ENCODE data around the gene BAIAP3. TPM values are rescaled to one million over a fixed set of nuclear protein-coding genes. Genes with fewer than 3 reads are reported as not detected.

BAIAP3 gene
- total and polyA plus RNA-seq, 2 experiments from 2014 or later = 5.2 to 13.0 TPM

DNA sequence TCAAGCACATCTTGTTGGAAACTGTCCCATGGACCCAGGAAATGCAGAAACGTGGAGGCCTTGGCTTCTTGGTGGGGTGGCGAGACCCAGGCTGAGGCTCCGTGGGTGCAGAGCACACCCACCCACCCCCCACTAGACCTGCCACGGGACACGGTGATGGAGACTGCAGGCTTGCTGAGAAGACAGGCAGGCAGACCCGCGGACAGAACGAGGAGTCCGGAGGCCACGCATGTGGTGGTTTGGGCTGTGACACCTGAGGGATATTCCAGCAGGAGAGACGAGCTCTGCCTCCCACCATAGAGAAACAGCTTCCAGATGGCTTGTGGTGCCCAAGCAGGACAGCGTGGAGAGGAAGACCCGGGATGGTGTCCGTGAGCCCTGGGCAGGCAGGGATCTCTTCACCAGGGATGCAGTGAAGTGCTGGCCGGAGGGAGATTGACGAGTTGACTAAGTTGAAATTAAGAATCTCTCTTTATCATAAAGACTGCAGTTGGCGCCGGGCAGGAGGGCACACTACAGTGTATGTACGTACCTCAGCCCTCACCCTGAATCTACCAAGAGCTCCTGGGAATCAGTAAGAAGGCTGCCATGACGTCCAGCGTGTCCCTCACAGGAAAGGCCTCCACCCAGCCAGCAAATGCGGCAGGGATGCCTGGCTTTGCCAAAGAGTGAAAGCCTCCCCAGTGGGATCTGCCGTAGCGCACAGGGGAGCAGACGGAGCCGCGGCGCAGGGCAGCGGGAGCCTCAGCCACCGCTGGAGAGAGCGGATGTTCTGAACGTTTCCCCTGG lies 15.8 kb upstream of the BAIAP3 start:
- TF ChIP-seq EZH2phosphoT487 (IDR thresholded peaks at IDR 0.05; ENCODE audit: unreplicated experiment) (no peak), POLR2AphosphoS5 (IDR thresholded peaks at IDR 0.05; ENCODE audit: low read depth) (no peak), ZNF331 (CRISPR knock-in tag; IDR thresholded peaks at IDR 0.05; ENCODE audit: low read depth) (no peak), JUNB (IDR thresholded peaks at IDR 0.05; ENCODE audit: unreplicated experiment) (no peak), CREB1 (CRISPR knock-in tag; IDR thresholded peaks at IDR 0.05; ENCODE audit: low read depth) (no peak), STAT1 (IDR thresholded peaks at IDR 0.05; ENCODE audit: unreplicated experiment) (no peak), ZNF114 (CRISPR knock-in tag; IDR thresholded peaks at IDR 0.05) (no peak)
- TF ChIP-seq, protein P1, sequence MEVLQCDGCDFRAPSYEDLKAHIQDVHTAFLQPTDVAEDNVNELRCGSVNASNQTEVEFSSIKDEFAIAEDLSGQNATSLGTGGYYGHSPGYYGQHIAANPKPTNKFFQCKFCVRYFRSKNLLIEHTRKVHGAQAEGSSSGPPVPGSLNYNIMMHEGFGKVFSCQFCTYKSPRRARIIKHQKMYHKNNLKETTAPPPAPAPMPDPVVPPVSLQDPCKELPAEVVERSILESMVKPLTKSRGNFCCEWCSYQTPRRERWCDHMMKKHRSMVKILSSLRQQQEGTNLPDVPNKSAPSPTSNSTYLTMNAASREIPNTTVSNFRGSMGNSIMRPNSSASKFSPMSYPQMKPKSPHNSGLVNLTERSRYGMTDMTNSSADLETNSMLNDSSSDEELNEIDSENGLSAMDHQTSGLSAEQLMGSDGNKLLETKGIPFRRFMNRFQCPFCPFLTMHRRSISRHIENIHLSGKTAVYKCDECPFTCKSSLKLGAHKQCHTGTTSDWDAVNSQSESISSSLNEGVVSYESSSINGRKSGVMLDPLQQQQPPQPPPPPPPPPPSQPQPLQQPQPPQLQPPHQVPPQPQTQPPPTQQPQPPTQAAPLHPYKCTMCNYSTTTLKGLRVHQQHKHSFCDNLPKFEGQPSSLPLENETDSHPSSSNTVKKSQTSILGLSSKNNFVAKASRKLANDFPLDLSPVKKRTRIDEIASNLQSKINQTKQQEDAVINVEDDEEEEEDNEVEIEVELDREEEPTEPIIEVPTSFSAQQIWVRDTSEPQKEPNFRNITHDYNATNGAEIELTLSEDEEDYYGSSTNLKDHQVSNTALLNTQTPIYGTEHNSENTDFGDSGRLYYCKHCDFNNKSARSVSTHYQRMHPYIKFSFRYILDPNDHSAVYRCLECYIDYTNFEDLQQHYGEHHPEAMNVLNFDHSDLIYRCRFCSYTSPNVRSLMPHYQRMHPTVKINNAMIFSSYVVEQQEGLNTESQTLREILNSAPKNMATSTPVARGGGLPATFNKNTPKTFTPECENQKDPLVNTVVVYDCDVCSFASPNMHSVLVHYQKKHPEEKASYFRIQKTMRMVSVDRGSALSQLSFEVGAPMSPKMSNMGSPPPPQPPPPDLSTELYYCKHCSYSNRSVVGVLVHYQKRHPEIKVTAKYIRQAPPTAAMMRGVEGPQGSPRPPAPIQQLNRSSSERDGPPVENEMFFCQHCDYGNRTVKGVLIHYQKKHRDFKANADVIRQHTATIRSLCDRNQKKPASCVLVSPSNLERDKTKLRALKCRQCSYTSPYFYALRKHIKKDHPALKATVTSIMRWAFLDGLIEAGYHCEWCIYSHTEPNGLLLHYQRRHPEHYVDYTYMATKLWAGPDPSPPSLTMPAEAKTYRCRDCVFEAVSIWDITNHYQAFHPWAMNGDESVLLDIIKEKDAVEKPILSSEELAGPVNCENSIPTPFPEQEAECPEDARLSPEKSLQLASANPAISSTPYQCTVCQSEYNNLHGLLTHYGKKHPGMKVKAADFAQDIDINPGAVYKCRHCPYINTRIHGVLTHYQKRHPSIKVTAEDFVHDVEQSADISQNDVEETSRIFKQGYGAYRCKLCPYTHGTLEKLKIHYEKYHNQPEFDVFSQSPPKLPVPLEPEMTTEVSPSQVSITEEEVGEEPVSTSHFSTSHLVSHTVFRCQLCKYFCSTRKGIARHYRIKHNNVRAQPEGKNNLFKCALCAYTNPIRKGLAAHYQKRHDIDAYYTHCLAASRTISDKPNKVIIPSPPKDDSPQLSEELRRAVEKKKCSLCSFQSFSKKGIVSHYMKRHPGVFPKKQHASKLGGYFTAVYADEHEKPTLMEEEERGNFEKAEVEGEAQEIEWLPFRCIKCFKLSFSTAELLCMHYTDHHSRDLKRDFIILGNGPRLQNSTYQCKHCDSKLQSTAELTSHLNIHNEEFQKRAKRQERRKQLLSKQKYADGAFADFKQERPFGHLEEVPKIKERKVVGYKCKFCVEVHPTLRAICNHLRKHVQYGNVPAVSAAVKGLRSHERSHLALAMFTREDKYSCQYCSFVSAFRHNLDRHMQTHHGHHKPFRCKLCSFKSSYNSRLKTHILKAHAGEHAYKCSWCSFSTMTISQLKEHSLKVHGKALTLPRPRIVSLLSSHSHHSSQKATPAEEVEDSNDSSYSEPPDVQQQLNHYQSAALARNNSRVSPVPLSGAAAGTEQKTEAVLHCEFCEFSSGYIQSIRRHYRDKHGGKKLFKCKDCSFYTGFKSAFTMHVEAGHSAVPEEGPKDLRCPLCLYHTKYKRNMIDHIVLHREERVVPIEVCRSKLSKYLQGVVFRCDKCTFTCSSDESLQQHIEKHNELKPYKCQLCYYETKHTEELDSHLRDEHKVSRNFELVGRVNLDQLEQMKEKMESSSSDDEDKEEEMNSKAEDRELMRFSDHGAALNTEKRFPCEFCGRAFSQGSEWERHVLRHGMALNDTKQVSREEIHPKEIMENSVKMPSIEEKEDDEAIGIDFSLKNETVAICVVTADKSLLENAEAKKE (CRISPR knock-in tag; IDR thresholded peaks at IDR 0.05) = no peak
- H3K79me2 ChIP-seq (replicated peaks; ENCODE audit: insufficient read depth) = peaks cover 69% of the 10 kb centered on the region
- H3K27me3 ChIP-seq (ENCODE audit: insufficient read depth) = no peaks in the 10 kb centered on the region
- H4K20me1 ChIP-seq (replicated peaks; ENCODE audit: insufficient read depth) = peaks cover 29% of the 10 kb centered on the region
- H3F3A ChIP-seq (replicated peaks; ENCODE audit: low read depth) = 0 out of 2 replicates have a peak, but pooled peaks cover 7% of the 10 kb centered on the region
- H3K9me2 ChIP-seq (ENCODE audit: insufficient read depth) = no peaks in the 10 kb centered on the region
- Mint-ChIP-seq H3K9me3 (no peaks in the 10 kb centered on the region), H3K4me3 (no peak overlapping the region), H3K27me3 (ENCODE audit: insufficient read depth, low read depth, poor library complexity) (peaks cover 18% of the 10 kb centered on the region), H3K36me3 (ENCODE audit: low read depth) (peaks cover 87% of the 10 kb centered on the region), H3K4me1 (no peaks in the 10 kb centered on the region), H3K27ac (no peak overlapping the region)
- DNase-seq (ENCODE audit: low spot score) (no peak), ATAC-seq (no peak)
- peaks cover 40% of the 10 kb centered on the region for H3K36me3 ChIP-seq (ENCODE audit: insufficient read depth)
- no peaks in the 10 kb centered on the region for H3K4me1 ChIP-seq (ENCODE audit: insufficient read depth)
- no peak overlapping the region for H3K4me3 ChIP-seq
- no peak overlapping the region for H3K27ac ChIP-seq (ENCODE audit: low read depth)
- H2AFZ ChIP-seq = no peak overlapping the region
- no peak overlapping the region for H3K4me2 ChIP-seq

Data from GM23338 (cell line).